Right atrium auricular region (tissue), 2 donors: ENCODE data around the gene XPOT. TPM values are rescaled to one million over a fixed set of nuclear protein-coding genes. Genes with fewer than 3 reads are reported as not detected.

Experiments used
- DNase-seq: peaks from one replicate; pipeline ENCODE4 v3.0.0-alpha.2; 2019; ENCODE audit warnings: low spot score
- H3K27ac ChIP-seq, 2 donors: fragments of 200-600 bp; sonication (generic); 1 replicate in 1 of 2; 2 replicates in 1 of 2; pipeline ENCODE4 v1.5.1; 2016 to 2019
- H3K27me3 ChIP-seq, 2 donors: fragments of 200-600 bp; sonication (generic); one replicate each; pipeline versions ENCODE4 v1.5.1 to v1.6.0; 2017 to 2019
- H3K36me3 ChIP-seq: fragments of 200-600 bp; sonication (generic); one replicate; pipeline ENCODE4 v1.5.1; 2016
- H3K4me1 ChIP-seq, 2 donors: fragments of 200-600 bp; sonication (generic); one replicate each; pipeline versions ENCODE4 v1.5.1 to v1.6.0; 2017 to 2019
- H3K4me3 ChIP-seq, 2 donors: fragments of 200-600 bp; sonication (generic); 1 replicate in 1 of 2; 2 replicates in 1 of 2; pipeline ENCODE4 v1.5.1; 2017 to 2019; ENCODE audit warnings: mild to moderate bottlenecking in 1 of 2, moderate library complexity in 1 of 2
- H3K9me3 ChIP-seq, 2 donors: fragments of 200-600 bp; sonication (generic); one replicate each; pipeline ENCODE4 v1.5.1; 2019
- CTCF ChIP-seq, 2 donors: fragments of 200-600 bp; sonication (generic); IDR thresholded peaks; one replicate each; pipeline ENCODE4 v1.5.1; 2019; ENCODE audit warnings: antibody characterized with exemption in 2 of 2
- total RNA-seq, 2 donors: library from RNA; depleted of rRNA; stranded (reverse); fragments of >200 nt; gene quantifications; one replicate each; pipeline ENCODE4 v1.1.0, GENCODE V29; 2016

Gene XPOT
- total RNA-seq, 2 donors from 2014 or later: 16.1 to 16.9 TPM

GRCh38 chr12:64455506-64455905 lies 51.3 kb downstream of the XPOT start:
- Histone ChIP-seq H3K27ac (no peak overlapping the region), H3K4me3 (no peak overlapping the region), H3K36me3 (peaks cover 13% of the 10 kb centered on the region), H3K9me3 (no peaks in the 10 kb centered on the region), H3K27me3 (no peaks in the 10 kb centered on the region), H3K4me1 (peaks cover 0 to 35% of the 10 kb centered on the region in 2 donors)
- no peak for TF ChIP-seq CTCF (IDR thresholded peaks at IDR 0.05)
- no peak for DNase-seq

- Histone ChIP-seq H3K9me3 (no peaks in the 10 kb centered on the region), H3K4me1 (peaks cover 0 to 31% of the 10 kb centered on the region in 2 donors), H3K4me3 (no peak overlapping the region), H3K27me3 (no peaks in the 10 kb centered on the region), H3K36me3 (peaks cover 17% of the 10 kb centered on the region), H3K27ac (no peak overlapping the region)
- no peak for DNase-seq
- no peak for TF ChIP-seq CTCF (IDR thresholded peaks at IDR 0.05)
These were observed 51.9 kb downstream of the XPOT start for GRCh38 chr12:64456119-64456518.

GRCh38 chr12:64457032-64457431 lies 52.8 kb downstream of the XPOT start:
- Histone ChIP-seq H3K4me1 (peaks cover 0 to 28% of the 10 kb centered on the region in 2 donors), H3K9me3 (no peaks in the 10 kb centered on the region), H3K27me3 (no peaks in the 10 kb centered on the region), H3K27ac (no peak overlapping the region), H3K36me3 (peaks cover 22% of the 10 kb centered on the region), H3K4me3 (no peak overlapping the region)
- DNase-seq: no peak
- no peak for TF ChIP-seq CTCF (IDR thresholded peaks at IDR 0.05)

GRCh38 chr12:64457466-64457865 lies 53.3 kb downstream of the XPOT start:
- Histone ChIP-seq H3K27me3 (no peaks in the 10 kb centered on the region), H3K9me3 (no peaks in the 10 kb centered on the region), H3K27ac (no peak overlapping the region), H3K4me3 (no peak overlapping the region), H3K36me3 (peaks cover 23% of the 10 kb centered on the region), H3K4me1 (peaks cover 0 to 28% of the 10 kb centered on the region in 2 donors)
- TF ChIP-seq CTCF (IDR thresholded peaks at IDR 0.05): no peak
- DNase-seq: no peak

- no peak overlapping the region for H3K4me3 ChIP-seq
- peaks cover 0 to 27% of the 10 kb centered on the region in 2 donors for H3K4me1 ChIP-seq
- H3K27ac ChIP-seq: no peak overlapping the region
- no peaks in the 10 kb centered on the region for H3K9me3 ChIP-seq
- peaks cover 23% of the 10 kb centered on the region for H3K36me3 ChIP-seq
- TF ChIP-seq CTCF (IDR thresholded peaks at IDR 0.05): no peak
- H3K27me3 ChIP-seq: no peaks in the 10 kb centered on the region
- DNase-seq: no peak
These were observed 53.7 kb downstream of the XPOT start for GRCh38 chr12:64457923-64458322.

GRCh38 chr12:64459394-64459891 lies 55.3 kb downstream of the XPOT start:
- Histone ChIP-seq H3K4me3 (peak overlapping the region; percentile 4 to 25), H3K27me3 (no peaks in the 10 kb centered on the region), H3K27ac (peak overlapping the region in 1 of 2 donors; percentile 43), H3K4me1 (peaks cover 0 to 17% of the 10 kb centered on the region in 2 donors), H3K9me3 (no peaks in the 10 kb centered on the region), H3K36me3 (peaks cover 31% of the 10 kb centered on the region)
- no peak for TF ChIP-seq CTCF (IDR thresholded peaks at IDR 0.05)
- DNase-seq: no peak
